HCT116 (cell line): ENCODE data around the gene PDE4B. TPM values are rescaled to one million over a fixed set of nuclear protein-coding genes. Genes with fewer than 3 reads are reported as not detected.

Source experiments
- ATAC-seq: fragments of 200-7000 bp; cut with Tn5 transposase; 2 replicates; pipeline ENCODE4 v1.9.1; 2020; ENCODE audit warnings: mild to moderate bottlenecking, moderate library complexity
- BruUV-seq: library from RNA; stranded (reverse); fragments of 400-500 nt; replicated peaks from 2 replicates; lab custom pipeline; 2021; lab: Mats Ljungman, UMichigan
- CTCF ChIA-PET: fragments of 300-600 bp; sonication (Branson Sonifier 250); formaldehyde crosslinking; loops from one replicate; lab custom pipeline; 2021; ENCODE audit warnings: antibody characterized with exemption; lab: Charles Lee
- POLR2A ChIA-PET: fragments of 300-600, 350-600 bp; sonication (Branson Sonifier 250); formaldehyde crosslinking; loops from one replicate; lab custom pipeline; 2021; ENCODE audit warnings: antibody characterized with exemption; lab: Charles Lee
- RAD21 ChIA-PET, 2 experiments: fragments of 300-600 bp; sonication (Branson Sonifier 250); formaldehyde crosslinking; loops; one replicate each; lab custom pipeline; 2023; ENCODE audit warnings: low total read pairs in 2 of 2; ENCODE audit not compliant: uncharacterized antibody in 2 of 2, unreplicated experiment in 2 of 2, low non-redundant PET in 1 of 2; lab: Charles Lee
- DNase-seq: peaks from one replicate; pipeline ENCODE4 v3.0.0-alpha.2; 2010; ENCODE audit warnings: low read depth, low spot score
- H2AFZ ChIP-seq: fragments of 200-600 bp; shearing (Covaris generic), sonication (generic); 2 replicates; pipeline ENCODE4 v1.6.1; 2017; ENCODE audit warnings: low read depth, mixed run types, mixed read lengths, antibody characterized with exemption, low read length; ENCODE audit not compliant: poor library complexity, severe bottlenecking
- H3K27ac ChIP-seq: 2 replicates; pipeline ENCODE4 v1.5.1; 2012; ENCODE audit warnings: low read depth, low read length
- H3K27me3 ChIP-seq: fragments of 200-600 bp; sonication (generic); 2 replicates; pipeline ENCODE4 v1.6.1; 2016; ENCODE audit warnings: mixed run types, low read length, mixed read lengths; ENCODE audit not compliant: insufficient read depth
- H3K36me3 ChIP-seq, 2 experiments: fragments of 200-500 bp in 1 of 2; fragments of 200-600 bp in 1 of 2; sonication (Bioruptor generic) in 1 of 2; sonication (generic) in 1 of 2; 2 replicates each; pipeline versions ENCODE4 v1.5.1 to v1.6.1; 2014 to 2016; ENCODE audit warnings: low read length in 2 of 2, inconsistent platforms in 1 of 2, mixed read lengths in 1 of 2, mixed run types in 1 of 2; ENCODE audit not compliant: insufficient read depth in 2 of 2, control insufficient read depth in 1 of 2
- H3K4me1 ChIP-seq, 2 experiments: fragments of 200-600 bp in 1 of 2; sonication (generic) in 1 of 2; 2 replicates each; pipeline versions ENCODE4 v1.5.1 to v1.6.1; 2012 to 2017; ENCODE audit warnings: low read length in 2 of 2, inconsistent platforms in 1 of 2, mild to moderate bottlenecking in 1 of 2, mixed read lengths in 1 of 2, mixed run types in 1 of 2, moderate library complexity in 1 of 2; ENCODE audit not compliant: insufficient read depth in 2 of 2, control insufficient read depth in 1 of 2
- H3K4me2 ChIP-seq: fragments of 200-600 bp; sonication (generic); 2 replicates; pipeline ENCODE4 v1.6.1; 2017; ENCODE audit warnings: mixed run types, low read length, mixed read lengths
- H3K4me3 ChIP-seq, 2 experiments: fragments of 200-600 bp in 1 of 2; sonication (generic) in 1 of 2; replicated peaks in 1 of 2; 2 replicates each; pipeline ENCODE4 v1.5.1; 2011 to 2016; ENCODE audit warnings: low read length in 2 of 2, control low read depth in 1 of 2, low read depth in 1 of 2, mild to moderate bottlenecking in 1 of 2, mixed read lengths in 1 of 2, mixed run types in 1 of 2
- H3K79me2 ChIP-seq: fragments of 200-600 bp; sonication (generic); 2 replicates; pipeline ENCODE4 v1.6.1; 2017; ENCODE audit warnings: mild to moderate bottlenecking, mixed run types, low read length, moderate library complexity, mixed read lengths; ENCODE audit not compliant: insufficient read depth
- H3K9ac ChIP-seq: fragments of 200-600 bp; sonication (generic); 2 replicates; pipeline ENCODE4 v1.6.1; 2016; ENCODE audit warnings: low read length, mixed read lengths
- H3K9me2 ChIP-seq: fragments of 200-600 bp; sonication (generic), shearing (Covaris generic); 2 replicates; pipeline ENCODE4 v1.6.1; 2017; ENCODE audit warnings: mixed run types, mild to moderate bottlenecking, moderate library complexity; ENCODE audit not compliant: insufficient read depth
- H3K9me3 ChIP-seq, 2 experiments: fragments of 200-500 bp in 1 of 2; fragments of 200-600 bp in 1 of 2; sonication (Bioruptor generic) in 1 of 2; sonication (generic) in 1 of 2; 2 replicates each; pipeline ENCODE4 v1.6.1; 2014 to 2017; ENCODE audit warnings: low read length in 2 of 2, mixed read lengths in 2 of 2, inconsistent platforms in 1 of 2, low read depth in 1 of 2, mild to moderate bottlenecking in 1 of 2, mixed run types in 1 of 2, moderate library complexity in 1 of 2; ENCODE audit not compliant: control insufficient read depth in 1 of 2, insufficient read depth in 1 of 2
- H4K20me1 ChIP-seq: fragments of 200-600 bp; sonication (generic), shearing (Covaris generic); 2 replicates; pipeline ENCODE4 v1.6.1; 2017; ENCODE audit warnings: mixed run types, mild to moderate bottlenecking, moderate library complexity; ENCODE audit not compliant: insufficient read depth
- CEBPB ChIP-seq: IDR thresholded peaks from 2 replicates; pipeline ENCODE4 v1.6.1; 2012; ENCODE audit warnings: low read depth
- CTCF ChIP-seq, 3 experiments: fragments of 200-600 bp in 1 of 3; sonication (generic) in 1 of 3; IDR thresholded peaks in 2 of 3; conservative IDR thresholded peaks in 1 of 3; 2 replicates each; pipeline ENCODE4 v1.5.1; 2012 to 2017; ENCODE audit warnings: low read depth in 2 of 3, low read length in 2 of 3, antibody characterized with exemption in 1 of 3, borderline replicate concordance in 1 of 3, control low read depth in 1 of 3, mild to moderate bottlenecking in 1 of 3, mixed read lengths in 1 of 3, mixed run types in 1 of 3, moderate library complexity in 1 of 3; ENCODE audit not compliant: insufficient read depth in 1 of 3
- EGR1 ChIP-seq: IDR thresholded peaks from 2 replicates; pipeline ENCODE4 v1.6.1; 2012; ENCODE audit warnings: low read depth
- EZH2 ChIP-seq: fragments of 200-600 bp; sonication (generic); IDR thresholded peaks from 2 replicates; pipeline ENCODE4 v1.6.1; 2017; ENCODE audit warnings: antibody characterized with exemption, mixed run types
- EZH2phosphoT487 ChIP-seq: fragments of 200-600 bp; IDR thresholded peaks from 2 replicates; pipeline ENCODE4 v1.6.1; 2018; ENCODE audit warnings: antibody characterized with exemption, borderline replicate concordance
- FOSL1 ChIP-seq: IDR thresholded peaks from 2 replicates; pipeline ENCODE4 v1.6.1; 2012; ENCODE audit warnings: low read depth
- JUND ChIP-seq: IDR thresholded peaks from 2 replicates; pipeline ENCODE4 v1.6.1; 2012
- MAX ChIP-seq: IDR thresholded peaks from 2 replicates; pipeline ENCODE4 v1.6.1; 2012
- POLR2A ChIP-seq: IDR thresholded peaks from 2 replicates; pipeline ENCODE4 v1.7.0; 2011; ENCODE audit warnings: borderline replicate concordance; ENCODE audit not compliant: insufficient read depth, insufficient read length; ENCODE audit errors: extremely low read depth
- POLR2AphosphoS5 ChIP-seq: IDR thresholded peaks from 2 replicates; pipeline ENCODE4 v1.6.1; 2011; ENCODE audit warnings: mild to moderate bottlenecking, low read depth, low read length, moderate library complexity
- RAD21 ChIP-seq: IDR thresholded peaks from 2 replicates; pipeline ENCODE4 v1.6.1; 2012; ENCODE audit warnings: low read depth, mild to moderate bottlenecking
- REST ChIP-seq: IDR thresholded peaks from 2 replicates; pipeline ENCODE4 v1.6.1; 2012; ENCODE audit warnings: low read depth
- SP1 ChIP-seq: IDR thresholded peaks from 2 replicates; pipeline ENCODE4 v1.6.1; 2012; ENCODE audit warnings: low read depth
- YY1 ChIP-seq: IDR thresholded peaks from 2 replicates; pipeline ENCODE4 v1.6.1; 2011; ENCODE audit warnings: low read length, low read depth, moderate library complexity, mild to moderate bottlenecking; ENCODE audit not compliant: insufficient replicate concordance; ENCODE audit errors: extremely low read depth
- ZNF274 ChIP-seq: fragments of 200-500 bp; sonication (Bioruptor generic); IDR thresholded peaks from 2 replicates; pipeline ENCODE4 v1.6.1; 2014; ENCODE audit warnings: mild to moderate bottlenecking, low read depth, low read length, inconsistent platforms
- intact Hi-C: fragments of 100-400 bp; cut with micrococcal nuclease; formaldehyde crosslinking; loops from 2 replicates; pipeline ENCODE4 v1.10.0; 2022
- total RNA-seq: library from RNA; stranded (reverse); gene quantifications from one replicate; pipeline ENCODE4 v1.2.1, GENCODE V29; 2021; ENCODE audit not compliant: unreplicated experiment

The PDE4B gene
- total RNA-seq, 1 experiment from 2014 or later, result 76.9 TPM

GRCh38 chr1:66210635-66211244 lies 418.0 kb downstream of the PDE4B start:
- Histone ChIP-seq H4K20me1 (no peaks in the 10 kb centered on the region), H3K4me3 (no peak overlapping the region), H2AFZ (no peak overlapping the region), H3K27me3 (no peaks in the 10 kb centered on the region), H3K4me1 (no peaks in the 10 kb centered on the region), H3K4me2 (no peak overlapping the region), H3K9me2 (no peaks in the 10 kb centered on the region), H3K9ac (no peak overlapping the region), H3K79me2 (no peaks in the 10 kb centered on the region), H3K27ac (no peak overlapping the region), H3K36me3 (no peaks in the 10 kb centered on the region), H3K9me3 (no peaks in the 10 kb centered on the region)
- BruUV-seq, result no TSS peak
- DNase-seq, result no peak
- no peak for TF ChIP-seq MAX
- intact Hi-C loops, result no loop called here
- ChIA-PET CTCF (no interaction called here), RAD21 (no interaction called here), POLR2A (no interaction called here)
- no peak for ATAC-seq

- CTCF ChIA-PET, result no interaction called here
- no peak overlapping the region for H3K27ac ChIP-seq
Observed at GRCh38 chr1:66211521-66211920, 418.8 kb downstream of the PDE4B start.

More at GRCh38 chr1:66211521-66211920, 418.8 kb downstream of the PDE4B start:
- no peaks in the 10 kb centered on the region for H3K9me3 ChIP-seq
- H2AFZ ChIP-seq, result no peak overlapping the region
- no peak overlapping the region for H3K4me2 ChIP-seq
- no TSS peak for BruUV-seq
- no peaks in the 10 kb centered on the region for H3K79me2 ChIP-seq
- H3K36me3 ChIP-seq, result no peaks in the 10 kb centered on the region
- ATAC-seq (no peak), DNase-seq (no peak)
- H4K20me1 ChIP-seq, result no peaks in the 10 kb centered on the region
- H3K4me1 ChIP-seq, result no peaks in the 10 kb centered on the region
- H3K4me3 ChIP-seq, result no peak overlapping the region
- intact Hi-C loops, result no loop called here
- no peaks in the 10 kb centered on the region for H3K9me2 ChIP-seq
- H3K9ac ChIP-seq, result no peak overlapping the region
- no peaks in the 10 kb centered on the region for H3K27me3 ChIP-seq
- ChIA-PET POLR2A (no interaction called here), RAD21 (no interaction called here)
- no peak for TF ChIP-seq RAD21
- no peak for TF ChIP-seq EZH2phosphoT487
- TF ChIP-seq MAX, result no peak
- TF ChIP-seq FOSL1, result no peak
- TF ChIP-seq ZNF274, result no peak
- no peak for TF ChIP-seq CEBPB
- no peak for TF ChIP-seq SP1
- no peak for TF ChIP-seq EGR1
- TF ChIP-seq REST, result no peak
- no peak for TF ChIP-seq POLR2A
- TF ChIP-seq POLR2AphosphoS5, result no peak
- TF ChIP-seq EZH2, result no peak
- no peak for TF ChIP-seq JUND
- no peak for TF ChIP-seq YY1
- no peak for TF ChIP-seq CTCF (IDR thresholded peaks at IDR 0.05 in 2 of 3, conservative IDR thresholded peaks at IDR 0.05 in 1 of 3; ENCODE audit: borderline replicate concordance in 1 of 3, insufficient read depth in 1 of 3, low read depth in 2 of 3, low read length in 2 of 3)
